Measurements from ENCODE around the gene MTMR3.

DNA sequence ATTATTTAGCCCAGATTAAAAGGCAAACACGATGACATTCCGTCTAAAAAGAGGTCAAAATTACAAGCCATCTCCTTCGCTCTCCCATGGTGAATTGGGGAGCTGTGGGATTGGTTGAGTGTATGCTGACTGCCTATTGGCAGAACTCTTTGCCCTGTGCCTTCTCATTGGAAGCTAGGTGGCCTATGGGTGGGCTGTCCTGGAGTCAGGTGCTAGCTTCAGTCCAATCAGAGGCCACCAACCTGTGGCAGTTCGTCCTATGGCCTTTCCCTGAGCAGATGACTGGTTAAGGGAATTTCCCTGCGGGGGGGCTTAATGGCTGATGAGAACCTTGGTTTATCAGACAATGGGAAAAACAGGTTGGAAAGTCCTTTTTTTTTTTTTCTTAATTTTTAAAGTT, 3.2 kb upstream of the MTMR3 start:
- TF ChIP-seq, protein P1, sequence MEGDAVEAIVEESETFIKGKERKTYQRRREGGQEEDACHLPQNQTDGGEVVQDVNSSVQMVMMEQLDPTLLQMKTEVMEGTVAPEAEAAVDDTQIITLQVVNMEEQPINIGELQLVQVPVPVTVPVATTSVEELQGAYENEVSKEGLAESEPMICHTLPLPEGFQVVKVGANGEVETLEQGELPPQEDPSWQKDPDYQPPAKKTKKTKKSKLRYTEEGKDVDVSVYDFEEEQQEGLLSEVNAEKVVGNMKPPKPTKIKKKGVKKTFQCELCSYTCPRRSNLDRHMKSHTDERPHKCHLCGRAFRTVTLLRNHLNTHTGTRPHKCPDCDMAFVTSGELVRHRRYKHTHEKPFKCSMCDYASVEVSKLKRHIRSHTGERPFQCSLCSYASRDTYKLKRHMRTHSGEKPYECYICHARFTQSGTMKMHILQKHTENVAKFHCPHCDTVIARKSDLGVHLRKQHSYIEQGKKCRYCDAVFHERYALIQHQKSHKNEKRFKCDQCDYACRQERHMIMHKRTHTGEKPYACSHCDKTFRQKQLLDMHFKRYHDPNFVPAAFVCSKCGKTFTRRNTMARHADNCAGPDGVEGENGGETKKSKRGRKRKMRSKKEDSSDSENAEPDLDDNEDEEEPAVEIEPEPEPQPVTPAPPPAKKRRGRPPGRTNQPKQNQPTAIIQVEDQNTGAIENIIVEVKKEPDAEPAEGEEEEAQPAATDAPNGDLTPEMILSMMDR (IDR thresholded peaks at IDR 0.05; ENCODE audit: low read length), result no peak
- no peak for TF ChIP-seq EZH2 (optimal IDR thresholded peaks at IDR 0.05; ENCODE audit: low read depth, low read length)
- no peak for TF ChIP-seq EZH2phosphoT487 (IDR thresholded peaks at IDR 0.05; ENCODE audit: low read length)

Data from MM.1S (cell line).